LoVo (cell line): ENCODE measurements around the gene TTYH2.
"Not testable (repeated sequence)": the region's sequence is repeated elsewhere in the genome, so short reads cannot be mapped to it uniquely, and the experiment has no call there.

Experiments used
- DNase-seq: peaks from one replicate; pipeline ENCODE4 v3.0.0-alpha.2; 2016; ENCODE audit warnings: low spot score

Gene TTYH2, protein sequence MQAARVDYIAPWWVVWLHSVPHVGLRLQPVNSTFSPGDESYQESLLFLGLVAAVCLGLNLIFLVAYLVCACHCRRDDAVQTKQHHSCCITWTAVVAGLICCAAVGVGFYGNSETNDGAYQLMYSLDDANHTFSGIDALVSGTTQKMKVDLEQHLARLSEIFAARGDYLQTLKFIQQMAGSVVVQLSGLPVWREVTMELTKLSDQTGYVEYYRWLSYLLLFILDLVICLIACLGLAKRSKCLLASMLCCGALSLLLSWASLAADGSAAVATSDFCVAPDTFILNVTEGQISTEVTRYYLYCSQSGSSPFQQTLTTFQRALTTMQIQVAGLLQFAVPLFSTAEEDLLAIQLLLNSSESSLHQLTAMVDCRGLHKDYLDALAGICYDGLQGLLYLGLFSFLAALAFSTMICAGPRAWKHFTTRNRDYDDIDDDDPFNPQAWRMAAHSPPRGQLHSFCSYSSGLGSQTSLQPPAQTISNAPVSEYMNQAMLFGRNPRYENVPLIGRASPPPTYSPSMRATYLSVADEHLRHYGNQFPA

DNA sequence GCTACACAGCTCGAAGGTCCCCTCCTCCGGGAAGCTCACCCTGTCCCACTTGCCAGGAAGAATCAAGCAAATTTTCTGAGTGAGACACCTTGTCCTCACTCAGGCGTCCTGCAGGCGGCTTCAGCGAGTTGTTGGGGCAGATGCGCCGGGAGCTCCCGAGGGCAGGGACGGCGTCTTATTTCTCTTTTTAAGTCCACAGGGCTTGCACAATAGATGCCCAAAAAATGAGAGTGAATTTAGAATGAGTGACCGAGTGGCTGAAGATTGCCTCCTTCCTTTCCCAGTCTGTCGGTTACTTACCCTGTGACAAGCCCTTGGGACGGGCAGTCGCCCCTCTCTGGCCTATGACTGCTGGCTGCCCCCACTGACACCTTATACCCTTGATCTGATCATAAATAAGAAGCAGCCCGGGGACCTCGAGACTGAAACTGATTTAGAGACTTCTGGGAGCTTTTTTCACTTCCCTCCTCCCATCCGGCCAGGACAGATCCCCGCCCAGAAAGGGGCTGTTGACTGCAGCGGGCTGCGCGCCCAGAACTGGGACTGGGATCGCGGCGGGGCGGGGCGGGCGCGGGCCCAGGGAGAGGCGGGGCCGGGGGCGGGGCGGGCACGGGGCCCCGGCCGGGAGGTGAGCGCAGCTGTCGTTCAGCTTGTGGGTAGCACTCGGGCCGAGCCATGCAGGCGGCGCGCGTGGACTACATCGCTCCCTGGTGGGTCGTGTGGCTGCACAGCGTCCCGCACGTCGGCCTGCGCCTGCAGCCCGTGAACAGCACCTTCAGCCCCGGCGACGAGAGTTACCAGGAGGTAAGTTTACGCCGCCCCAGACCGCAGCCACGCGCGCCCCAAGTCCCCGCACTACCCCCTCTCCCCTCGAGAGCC, at the start of gene TTYH2:
TTYH2 (plus strand) TSS at position 659 of the 879 bp plus-strand sequence; CDS start at position 676, 17 bp downstream.
- peak; percentile 91 for DNase-seq

DNA sequence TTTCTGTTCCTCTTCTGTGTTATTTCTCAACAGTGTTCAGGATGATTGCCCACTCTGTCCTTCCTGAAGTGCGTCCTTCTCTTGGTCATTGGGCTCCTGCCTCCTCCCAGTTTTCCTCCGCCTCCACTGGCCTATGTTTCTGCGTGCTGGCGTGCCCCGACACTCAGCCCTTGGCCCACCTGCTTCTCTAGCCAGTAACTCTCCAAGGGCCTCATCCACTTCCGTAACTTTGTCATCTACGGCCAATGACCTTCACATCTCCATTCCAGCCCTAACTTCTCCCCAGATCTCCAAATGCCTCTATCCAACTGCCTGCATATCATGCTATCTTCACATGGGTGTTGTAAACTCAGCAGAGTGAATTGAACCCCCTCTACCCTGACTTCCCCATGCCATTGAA, 49.5 kb upstream of the TTYH2 start:
- DNase-seq, result no peak

DNA sequence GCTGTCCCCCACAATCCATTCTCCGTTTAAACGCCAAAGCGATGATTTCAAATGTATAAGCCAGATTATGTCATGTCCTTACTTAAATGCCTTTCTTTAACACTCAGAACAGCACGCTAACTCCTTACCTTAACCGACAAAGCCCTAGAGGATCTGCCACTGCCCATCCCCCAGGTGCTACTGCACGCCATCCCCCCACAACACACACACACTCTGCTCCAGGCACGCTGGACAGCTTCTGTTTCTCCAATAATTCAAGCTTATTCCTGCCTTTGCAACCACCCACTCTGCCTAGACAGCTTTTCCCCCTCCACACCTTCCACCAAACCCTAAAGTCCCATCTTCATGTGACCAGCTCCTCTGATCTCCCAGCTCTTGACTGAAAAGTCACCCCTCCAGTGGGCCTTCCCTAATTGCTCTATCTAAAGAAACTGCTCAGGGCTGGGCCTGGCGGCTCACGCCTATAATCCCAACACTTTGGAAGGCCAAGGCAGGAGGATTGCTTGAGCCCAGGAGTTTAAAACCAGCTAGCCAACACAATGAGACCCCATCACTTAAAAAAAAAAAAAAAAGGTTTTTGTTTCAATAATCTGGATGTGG, 48.8 kb upstream of the TTYH2 start:
- DNase-seq, result no peak

DNA sequence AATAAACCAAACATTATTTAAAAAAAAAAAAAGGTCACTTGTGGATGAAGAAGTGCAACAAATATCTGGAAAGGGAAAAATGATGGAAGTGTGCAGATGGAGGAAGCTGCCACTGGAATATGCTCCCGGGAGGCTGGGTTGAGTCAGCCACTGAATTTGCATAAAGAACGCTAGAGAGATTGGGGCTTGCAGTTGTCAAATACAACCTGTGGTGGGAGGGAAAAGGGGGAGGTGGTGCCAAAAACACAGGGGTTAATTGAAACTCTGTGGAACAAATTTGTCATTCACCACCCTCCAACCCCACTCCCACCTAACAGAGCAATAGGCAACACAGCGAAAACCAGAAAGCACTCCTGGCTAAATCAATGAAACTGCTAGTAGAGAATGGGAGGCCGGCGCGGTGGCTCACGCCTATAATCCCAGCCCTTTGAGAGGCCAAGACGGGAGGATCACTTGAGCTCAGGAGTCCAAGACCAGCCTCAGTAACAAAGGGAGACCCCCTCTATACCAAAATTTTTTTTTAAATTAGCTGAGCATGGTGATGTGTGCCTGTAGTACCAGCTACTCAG, 47.5 kb upstream of the TTYH2 start:
- no peak for DNase-seq

DNA sequence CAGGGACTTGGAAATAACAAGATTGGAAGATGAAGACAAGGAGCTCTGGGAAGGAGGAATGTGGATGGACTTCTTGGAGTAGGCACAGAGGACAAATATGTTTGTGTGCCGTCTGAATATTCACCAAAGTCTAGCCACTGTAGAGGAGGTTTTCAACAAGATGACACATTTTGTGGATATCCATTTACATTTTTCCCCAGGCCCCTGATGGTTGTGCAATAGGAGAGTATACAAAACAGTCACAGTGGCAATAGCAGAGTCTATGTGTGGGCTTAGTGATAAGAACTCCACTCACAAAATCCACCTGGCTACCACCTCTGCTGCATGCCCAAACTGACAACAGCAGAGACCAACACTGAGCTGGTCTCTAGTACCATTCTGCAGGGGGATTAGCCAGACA, 42.4 kb upstream of the TTYH2 start:
- no peak for DNase-seq

DNA sequence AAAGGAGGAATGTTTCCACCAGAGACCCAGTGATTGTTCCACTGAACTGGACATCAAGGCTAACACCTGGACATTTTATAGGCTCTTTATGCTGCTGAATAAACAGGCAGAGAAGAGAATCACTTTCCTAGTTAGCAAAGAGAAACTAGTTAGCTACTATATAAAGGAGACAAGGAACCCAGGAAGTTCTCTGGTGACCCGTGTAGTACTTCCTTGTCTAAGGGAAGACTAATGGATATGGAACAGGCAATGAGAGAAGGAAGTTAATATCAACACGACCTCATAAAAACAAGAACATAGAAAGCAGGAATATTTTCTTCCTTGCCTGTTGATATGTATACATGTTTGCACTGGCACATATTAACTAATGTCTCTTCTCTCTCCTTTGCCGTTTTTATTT, 40.7 kb upstream of the TTYH2 start:
- no peak for DNase-seq

DNA sequence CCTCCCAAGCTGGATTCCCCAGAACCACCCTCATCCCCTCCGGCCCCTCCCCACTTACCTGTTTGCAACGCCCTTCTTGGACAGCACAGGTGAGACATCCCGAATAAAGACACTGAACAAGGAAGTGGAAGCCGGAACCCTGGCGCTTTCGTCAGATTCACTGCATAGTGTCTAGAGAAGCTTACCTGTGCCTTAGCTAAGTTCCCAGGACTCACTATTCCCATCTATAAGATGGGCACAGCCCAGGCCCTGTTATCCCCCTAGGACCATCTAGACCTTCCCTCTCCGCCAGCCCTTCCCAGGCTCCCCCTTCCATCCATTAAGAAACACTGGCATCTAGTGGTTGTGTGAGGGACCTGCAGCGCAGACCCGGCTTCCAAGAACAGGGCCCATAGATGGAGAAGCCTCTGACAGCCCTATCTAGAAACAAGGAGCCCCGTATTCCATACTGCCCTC, 36.8 kb upstream of the TTYH2 start:
- DNase-seq, result peak; percentile 55

DNA sequence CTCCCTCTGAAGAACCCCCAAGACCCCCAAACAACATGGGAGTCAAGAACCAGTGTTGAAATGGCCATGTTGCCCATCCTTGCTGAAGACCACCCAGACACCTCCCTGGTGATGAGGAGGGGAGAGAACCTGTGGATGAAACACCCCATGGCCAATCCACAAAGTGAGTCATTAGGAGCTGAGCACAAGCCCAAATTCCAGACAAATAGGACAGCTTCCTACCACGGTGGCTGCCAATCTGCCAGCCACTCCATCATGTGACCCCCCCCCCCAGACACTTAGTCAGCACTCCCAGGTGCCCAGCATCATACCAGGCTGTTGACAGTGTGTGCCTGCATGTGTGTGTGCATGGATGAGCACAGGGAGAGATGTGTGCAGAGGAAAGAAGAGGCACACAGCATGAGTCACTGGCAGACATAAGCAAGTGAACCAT, 36.3 kb upstream of the TTYH2 start:
- no peak for DNase-seq

DNA sequence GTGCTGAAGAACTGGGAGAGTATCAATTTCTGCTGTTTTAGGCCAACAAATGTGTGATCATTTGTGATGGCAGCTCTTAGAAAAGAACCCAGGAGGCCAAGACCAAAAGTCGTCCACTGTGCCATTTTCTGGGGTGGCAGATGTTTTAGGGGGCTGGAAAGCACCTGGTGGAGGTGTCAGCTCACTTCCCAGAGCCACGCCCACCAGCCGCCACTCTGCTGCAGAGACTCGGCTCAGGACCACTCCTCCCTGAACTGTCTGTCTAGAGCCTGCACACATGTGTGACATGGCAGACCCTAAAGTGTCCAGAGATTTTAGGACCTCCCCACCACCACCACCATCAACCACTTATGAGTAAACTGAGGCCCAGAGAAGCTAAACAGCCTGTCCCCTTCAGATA, 33.8 kb upstream of the TTYH2 start:
- no peak for DNase-seq

DNA sequence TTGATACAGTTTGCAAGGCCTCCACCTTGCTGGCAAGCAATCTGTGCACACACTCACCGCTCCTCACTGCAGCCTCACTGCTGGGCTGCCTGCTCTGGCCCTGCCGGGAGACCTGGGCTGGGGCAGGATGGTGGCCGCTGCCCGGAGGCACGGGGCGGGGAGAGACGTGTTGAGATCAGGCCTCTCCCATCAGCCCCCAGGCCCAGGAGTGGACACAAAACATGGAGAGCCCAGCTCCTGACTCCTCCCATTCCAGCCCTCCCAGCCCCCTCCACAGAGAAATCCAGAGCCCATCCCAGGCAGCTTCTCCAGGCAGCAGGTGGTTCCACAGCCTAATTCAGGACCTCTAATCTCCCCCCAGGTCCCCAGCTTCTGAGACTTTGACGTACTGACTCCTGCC, 33.0 kb upstream of the TTYH2 start:
- no peak for DNase-seq

DNA sequence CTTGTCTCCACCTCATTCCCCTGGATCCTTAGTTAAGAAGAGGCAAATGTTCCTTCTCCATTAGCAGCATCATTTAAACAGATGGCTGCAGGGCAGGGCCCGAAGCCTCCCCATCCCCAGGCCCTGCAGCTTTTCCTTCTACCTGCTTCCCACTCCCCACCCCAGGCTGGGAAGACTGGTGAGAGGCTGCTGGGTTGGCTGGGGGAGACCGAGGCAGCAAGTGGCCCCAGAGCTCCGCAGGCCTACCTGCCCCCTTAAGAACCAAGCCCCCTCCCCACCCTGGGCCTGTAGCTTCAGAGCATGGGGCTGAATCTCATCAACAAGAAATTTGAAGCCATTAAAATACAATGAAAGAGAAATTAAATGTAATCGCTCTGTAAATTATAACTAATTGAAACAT, 32.0 kb upstream of the TTYH2 start:
- DNase-seq, result no peak

DNA sequence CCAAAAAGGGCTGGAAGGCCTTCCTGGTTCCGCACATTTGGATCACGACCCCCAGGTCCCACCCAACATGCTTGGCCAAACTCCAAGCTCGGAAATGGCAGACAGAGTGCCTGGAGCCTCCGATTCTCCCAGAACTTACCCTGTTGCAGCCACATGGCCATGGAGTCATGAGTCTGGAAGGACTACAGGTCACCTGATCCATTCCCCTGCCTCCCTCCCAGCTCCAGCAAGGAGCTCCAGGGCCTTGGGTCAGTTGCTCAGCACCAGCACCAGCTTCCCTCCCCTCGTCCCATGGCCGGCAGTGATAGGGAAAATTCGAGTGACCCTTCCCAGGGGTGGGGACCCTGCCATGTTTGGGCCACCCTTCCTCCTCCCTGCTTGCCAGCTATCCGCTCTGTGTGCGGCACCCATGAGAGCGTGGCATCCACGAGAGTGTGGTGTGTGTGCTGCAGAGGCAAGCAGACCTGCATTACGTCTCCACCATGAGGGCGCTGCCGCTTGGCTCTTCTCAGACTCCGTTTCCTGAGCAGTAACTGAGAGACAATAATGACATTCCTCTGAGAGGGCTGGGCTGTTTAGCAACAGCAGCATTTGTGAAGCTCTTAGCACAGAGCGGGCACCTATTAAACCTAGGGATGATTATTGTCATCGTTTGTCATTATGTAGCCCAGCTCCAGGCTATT, 31.2 kb upstream of the TTYH2 start:
- no peak for DNase-seq

DNA sequence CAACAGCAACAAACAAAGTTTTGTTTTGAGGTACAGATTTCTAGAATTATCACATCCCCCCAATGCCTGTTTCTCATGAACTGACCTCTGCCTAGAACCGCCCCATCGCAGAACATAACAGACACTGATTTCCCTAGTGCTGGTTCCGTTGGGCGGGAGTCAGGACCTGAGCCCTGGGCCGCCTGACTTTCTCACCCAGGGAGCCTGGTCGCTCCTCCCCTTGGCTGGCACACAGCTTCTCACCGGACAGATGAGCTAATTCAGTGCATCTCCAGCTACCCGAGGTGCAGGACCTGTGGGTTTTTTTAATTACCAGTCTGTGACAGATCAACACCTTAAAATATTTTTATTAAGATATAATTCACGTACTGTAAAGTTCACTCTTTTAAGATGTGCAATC, 30.0 kb upstream of the TTYH2 start:
- DNase-seq, result no peak

DNA sequence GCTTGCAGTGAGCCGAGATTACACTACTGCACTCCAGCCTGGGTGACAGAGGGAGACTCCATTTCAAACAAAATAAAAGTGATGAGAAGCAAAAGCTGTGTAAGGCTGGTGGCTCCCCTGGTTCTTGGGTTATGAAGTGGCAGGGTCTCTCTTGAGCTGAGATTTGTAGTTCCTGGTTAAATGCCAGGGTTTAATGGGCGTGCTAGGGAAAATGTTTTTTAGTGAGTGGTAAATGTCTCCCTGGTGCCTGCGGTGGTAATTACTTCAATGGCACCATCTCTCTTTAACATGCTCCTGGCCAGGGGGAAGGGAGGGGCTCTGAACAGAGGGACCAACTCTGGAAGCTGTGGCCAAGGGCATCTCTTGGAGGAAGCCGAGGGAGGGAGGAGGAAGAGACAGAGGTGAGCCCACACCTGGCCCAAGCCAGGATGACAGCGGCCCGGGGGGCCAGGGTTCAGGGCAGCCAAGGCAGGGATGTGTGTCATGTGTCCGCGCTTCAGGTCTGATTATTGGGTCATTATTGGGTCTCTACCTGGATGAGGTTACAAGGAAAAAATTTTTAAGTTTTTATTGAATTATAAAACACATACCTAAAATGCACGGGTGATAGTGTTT, 27.7 kb upstream of the TTYH2 start:
- no peak for DNase-seq

DNA sequence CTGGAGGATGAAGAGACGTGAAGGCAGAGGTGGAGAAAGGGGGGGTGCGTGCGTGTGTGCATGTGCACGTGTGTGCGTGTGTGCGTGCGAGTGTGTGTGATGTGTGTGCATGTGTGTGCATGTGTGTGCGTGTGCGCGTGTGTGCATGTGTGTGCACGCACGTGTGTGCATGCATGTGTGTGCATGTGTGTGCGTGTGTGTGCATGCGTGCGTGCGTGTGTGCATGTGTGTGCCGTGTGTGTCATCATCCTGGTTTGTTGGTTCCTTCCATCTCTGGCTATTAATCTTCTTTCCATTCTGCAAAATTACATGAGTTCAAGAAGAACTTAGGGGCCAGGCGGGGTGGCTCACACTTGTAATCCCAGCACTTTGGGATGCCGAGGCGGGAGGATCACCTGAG, 26.9 kb upstream of the TTYH2 start:
- no peak for DNase-seq

DNA sequence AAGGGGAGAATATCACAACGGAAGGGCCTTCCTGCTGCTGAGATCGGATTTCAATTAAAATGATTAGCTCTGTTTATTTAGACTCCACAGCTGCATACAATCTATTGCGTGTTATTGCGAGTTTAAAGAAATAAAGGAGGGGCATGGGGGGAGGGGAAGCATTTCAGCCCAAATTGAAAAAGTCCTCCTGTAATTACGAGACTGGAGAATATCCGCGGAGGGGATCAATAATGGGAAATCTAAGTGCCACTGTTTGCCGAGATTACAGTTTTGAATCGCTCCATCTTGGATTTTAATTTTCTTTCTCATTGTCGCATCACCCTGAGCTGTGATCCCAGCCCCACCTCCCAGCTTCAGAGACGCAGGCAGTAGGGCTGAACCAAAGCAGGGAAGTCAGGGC, 25.6 kb upstream of the TTYH2 start:
- no peak for DNase-seq

DNA sequence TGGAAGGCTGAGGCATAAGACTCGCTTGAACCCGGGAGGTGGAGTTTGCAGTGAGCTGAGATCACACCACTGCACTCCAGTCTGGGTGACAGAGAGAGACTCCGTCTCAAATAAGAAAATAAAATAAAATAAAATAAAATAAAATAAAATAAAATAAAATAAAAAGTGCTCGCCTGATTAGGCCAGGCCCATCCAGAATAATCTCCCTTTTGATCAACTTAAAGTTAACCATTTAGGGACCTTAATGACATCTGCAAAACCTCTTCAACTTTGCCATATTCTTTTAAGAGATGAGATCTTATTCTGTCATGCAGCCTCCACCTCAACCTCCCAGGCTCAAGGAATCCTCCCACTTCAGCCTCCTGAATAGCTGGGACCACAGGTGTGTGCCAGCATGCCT, 24.7 kb upstream of the TTYH2 start:
- DNase-seq, result not testable (repeated sequence)

DNA sequence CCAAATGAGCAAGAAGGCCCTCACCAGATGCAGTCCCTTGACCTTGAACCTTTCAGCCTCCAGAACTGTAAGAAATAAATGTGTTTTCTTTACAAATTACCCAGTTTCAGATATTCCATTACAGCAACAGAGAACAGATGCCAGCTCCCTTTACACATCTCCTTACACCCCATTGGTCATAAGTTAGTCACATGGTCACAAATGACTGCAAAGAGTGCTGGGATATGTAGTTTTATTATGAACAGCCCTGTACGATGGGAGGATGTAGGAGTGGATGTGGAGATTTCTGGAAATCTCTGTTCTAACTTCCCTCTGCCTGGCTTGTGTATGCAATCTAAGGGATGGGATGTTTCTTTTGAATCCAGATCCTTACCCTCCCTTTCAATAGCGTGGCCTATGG, 23.2 kb upstream of the TTYH2 start:
- DNase-seq, result no peak

DNA sequence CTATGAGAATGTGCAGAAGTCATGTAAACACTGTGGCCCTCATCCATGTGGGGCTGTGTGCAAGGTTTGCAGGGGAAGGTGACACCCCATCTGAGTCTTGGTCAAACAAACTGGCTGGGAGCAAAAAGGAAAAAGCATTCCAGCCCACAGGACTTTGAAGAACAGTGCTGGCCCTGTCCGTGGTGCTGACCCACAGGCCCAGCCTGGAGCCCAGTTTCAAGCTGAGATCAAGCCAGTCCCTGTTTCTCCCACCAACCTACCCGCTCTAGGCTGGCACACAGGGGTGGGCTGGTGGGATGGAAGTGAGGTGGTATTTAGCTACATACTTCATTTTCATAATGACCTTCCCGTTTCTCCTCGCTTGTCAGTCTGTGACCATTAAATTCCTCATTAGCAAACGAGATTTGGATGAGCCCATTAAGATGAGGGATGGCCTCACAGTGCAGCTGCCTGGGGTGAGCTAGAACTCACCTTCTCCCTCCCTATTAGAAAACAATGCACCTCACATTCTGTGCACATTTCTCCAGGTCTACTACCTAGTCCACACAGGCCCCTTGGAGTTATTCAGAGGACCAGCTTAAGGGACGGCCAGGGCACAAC, 22.5 kb upstream of the TTYH2 start:
- no peak for DNase-seq

DNA sequence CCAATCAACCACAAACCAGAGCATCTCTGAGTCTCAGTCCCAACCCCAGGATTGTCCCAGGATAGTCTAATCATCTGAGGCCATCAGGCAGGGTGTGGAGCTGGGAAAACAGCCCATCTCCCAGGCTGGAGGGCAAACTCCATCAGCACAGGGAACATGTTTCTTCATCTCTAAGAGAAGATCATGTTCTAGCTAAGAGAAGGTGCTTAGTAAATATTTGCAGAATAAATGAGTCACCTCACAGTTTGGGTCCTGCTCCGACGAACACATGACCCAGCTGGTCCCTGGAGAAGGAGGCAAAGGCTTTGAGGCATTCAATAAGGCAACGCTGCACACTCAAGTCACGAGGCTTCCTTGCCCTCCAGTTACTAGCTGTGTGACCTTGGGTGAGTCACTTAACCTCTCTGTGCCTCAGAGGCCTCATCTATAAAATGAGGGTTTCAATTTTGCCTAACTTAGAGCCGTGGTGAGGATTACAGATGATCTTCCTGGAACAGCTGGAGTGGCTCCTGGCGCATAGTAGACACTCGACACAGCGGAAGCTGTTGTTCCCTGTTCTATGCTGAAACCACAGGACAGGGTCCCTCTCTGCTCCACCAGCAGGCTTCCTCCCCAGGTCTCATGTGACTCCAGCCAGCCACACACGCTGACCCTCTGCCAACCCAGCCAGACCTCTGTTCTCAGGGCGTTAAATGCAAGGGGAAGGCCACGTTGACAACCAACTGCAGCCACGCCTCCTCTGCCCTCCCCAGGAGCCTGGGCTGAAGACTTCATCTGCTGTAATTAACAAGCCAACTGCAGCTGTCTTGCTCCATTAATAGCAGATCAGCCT, 20.2 kb upstream of the TTYH2 start:
- peak; percentile 46 for DNase-seq
